Endothelial cell of umbilical vein (primary cell): ENCODE data around the gene ACAD11.

Experiments
- CTCF ChIP-seq, 2 donors: IDR thresholded peaks; 1 replicate in 1 of 2; 2 replicates in 1 of 2; pipeline ENCODE4 v1.5.1; 2011; ENCODE audit warnings: low read length in 2 of 2, mild to moderate bottlenecking in 2 of 2, moderate library complexity in 2 of 2, control low read depth in 1 of 2, inconsistent platforms in 1 of 2, low read depth in 1 of 2; ENCODE audit not compliant: insufficient read depth in 1 of 2; ENCODE audit errors: extremely low read depth in 1 of 2
- EZH2 ChIP-seq: IDR thresholded peaks from 2 replicates; pipeline ENCODE4 v1.6.1; 2012; ENCODE audit warnings: borderline replicate concordance, low read depth, mild to moderate bottlenecking, moderate library complexity, low read length, inconsistent platforms; ENCODE audit not compliant: severe bottlenecking
- FOS ChIP-seq: IDR thresholded peaks from 2 replicates; pipeline ENCODE4 v1.6.1; 2011; ENCODE audit warnings: mild to moderate bottlenecking, low read length, moderate library complexity, borderline replicate concordance; ENCODE audit not compliant: insufficient read depth
- GATA2 ChIP-seq: IDR thresholded peaks from 2 replicates; pipeline ENCODE4 v1.7.0; 2011; ENCODE audit warnings: low read depth, mild to moderate bottlenecking, moderate library complexity, mixed read lengths, low read length; ENCODE audit not compliant: insufficient read length, insufficient read depth
- JUN ChIP-seq: IDR thresholded peaks from 2 replicates; pipeline ENCODE4 v1.6.1; 2011; ENCODE audit warnings: borderline replicate concordance, low read depth; ENCODE audit not compliant: insufficient read length, insufficient read depth
- MAX ChIP-seq: IDR thresholded peaks from 2 replicates; pipeline ENCODE4 v1.6.1; 2011; ENCODE audit not compliant: insufficient read depth, insufficient read length
- MYC ChIP-seq: IDR thresholded peaks from one replicate; pipeline ENCODE4 v1.6.1; 2011; ENCODE audit warnings: mild to moderate bottlenecking, low read depth, low read length
- POLR2A ChIP-seq: IDR thresholded peaks from 2 replicates; pipeline ENCODE4 v1.6.1; 2012; ENCODE audit warnings: low read depth, mild to moderate bottlenecking, control low read depth, low read length
- POLR2AphosphoS5 ChIP-seq: IDR thresholded peaks from 2 replicates; pipeline ENCODE4 v1.6.1; 2012; ENCODE audit warnings: low read depth, mild to moderate bottlenecking, control low read depth, low read length, moderate library complexity; ENCODE audit not compliant: insufficient read depth

- TF ChIP-seq CTCF (IDR thresholded peaks at IDR 0.05; ENCODE audit: extremely low read depth in 1 of 2, insufficient read depth in 1 of 2, low read depth in 1 of 2, low read length in 2 of 2) (no peak), EZH2 (no peak), POLR2AphosphoS5 (no peak), MAX (no peak), POLR2A (no peak), GATA2 (no peak), MYC (no peak), FOS (no peak), JUN (no peak)
Measured at GRCh38 chr3:132587401-132587800, 72.2 kb downstream of the ACAD11 start.
